Parathyroid adenoma (tissue), 2 donors: Measurements from ENCODE around the gene WDFY2.

ENCODE experiments used
- H2AFZ ChIP-seq: fragments of 300-600 bp; sonication (generic); one replicate; pipeline ENCODE4 v1.7.0; 2017; ENCODE audit warnings: antibody characterized with exemption, mild to moderate bottlenecking
- H3K27ac ChIP-seq: fragments of 300-600 bp; sonication (generic); one replicate; pipeline ENCODE4 v1.7.0; 2017
- H3K27me3 ChIP-seq: fragments of 300-600 bp; sonication (generic); one replicate; pipeline ENCODE4 v1.7.0; 2017; ENCODE audit warnings: low read length; ENCODE audit not compliant: control insufficient read depth, insufficient read depth
- H3K36me3 ChIP-seq: fragments of 300-600 bp; sonication (generic); one replicate; pipeline ENCODE4 v1.7.0; 2017; ENCODE audit warnings: low read length; ENCODE audit not compliant: control insufficient read depth, insufficient read depth
- H3K4me1 ChIP-seq: fragments of 300-600 bp; sonication (generic); one replicate; pipeline ENCODE4 v1.7.0; 2017; ENCODE audit warnings: control low read depth
- H3K4me2 ChIP-seq: fragments of 300-600 bp; sonication (generic); one replicate; pipeline ENCODE4 v1.7.0; 2017; ENCODE audit warnings: low read length
- H3K4me3 ChIP-seq: fragments of 300-600 bp; sonication (generic); one replicate; pipeline ENCODE4 v1.7.0; 2017; ENCODE audit warnings: low read depth, low read length
- H3K79me2 ChIP-seq: fragments of 300-600 bp; sonication (generic); one replicate; pipeline ENCODE4 v1.7.0; 2017; ENCODE audit warnings: control low read depth
- H3K9ac ChIP-seq: fragments of 300-600 bp; sonication (generic); one replicate; pipeline ENCODE4 v1.7.0; 2017; ENCODE audit warnings: mild to moderate bottlenecking
- H3K9me3 ChIP-seq: fragments of 300-600 bp; sonication (generic); one replicate; pipeline ENCODE4 v1.7.0; 2017; ENCODE audit warnings: low read length; ENCODE audit not compliant: control insufficient read depth
- CTCF ChIP-seq: fragments of 300-600 bp; sonication (generic); IDR thresholded peaks from one replicate; pipeline ENCODE4 v1.7.0; 2017; ENCODE audit warnings: antibody characterized with exemption, mild to moderate bottlenecking
- donor health status: primary hyperparathyroidism.

Gene WDFY2

GRCh38 chr13:51556740-51557139 lies 27.5 kb upstream of the WDFY2 start:
- Histone ChIP-seq H3K36me3 (no peaks in the 10 kb centered on the region), H3K4me2 (no peak overlapping the region), H2AFZ (no peak overlapping the region), H3K27me3 (no peaks in the 10 kb centered on the region), H3K79me2 (no peaks in the 10 kb centered on the region), H3K27ac (no peak overlapping the region), H3K4me1 (peaks cover 6% of the 10 kb centered on the region), H3K4me3 (no peak overlapping the region), H3K9me3 (no peaks in the 10 kb centered on the region), H3K9ac (no peak overlapping the region)
- TF ChIP-seq CTCF = no peak

GRCh38 chr13:51557438-51557837 lies 26.8 kb upstream of the WDFY2 start:
- Histone ChIP-seq H3K79me2 (no peaks in the 10 kb centered on the region), H3K27ac (no peak overlapping the region), H3K9ac (no peak overlapping the region), H3K27me3 (no peaks in the 10 kb centered on the region), H3K4me2 (no peak overlapping the region), H3K9me3 (no peaks in the 10 kb centered on the region), H3K4me3 (no peak overlapping the region), H3K36me3 (no peaks in the 10 kb centered on the region), H2AFZ (no peak overlapping the region), H3K4me1 (peaks cover 3% of the 10 kb centered on the region)
- no peak for TF ChIP-seq CTCF

GRCh38 chr13:51557875-51558612 lies 26.2 kb upstream of the WDFY2 start:
- no peak for TF ChIP-seq CTCF
- Histone ChIP-seq H2AFZ (no peak overlapping the region), H3K9ac (no peak overlapping the region), H3K4me3 (no peak overlapping the region), H3K36me3 (no peaks in the 10 kb centered on the region), H3K4me2 (no peak overlapping the region), H3K9me3 (no peaks in the 10 kb centered on the region), H3K27me3 (no peaks in the 10 kb centered on the region), H3K4me1 (no peaks in the 10 kb centered on the region), H3K27ac (no peak overlapping the region), H3K79me2 (no peaks in the 10 kb centered on the region)

GRCh38 chr13:51559946-51560735 lies 24.1 kb upstream of the WDFY2 start:
- TF ChIP-seq CTCF = no peak
- H3K27ac ChIP-seq = no peak overlapping the region
- no peaks in the 10 kb centered on the region for H3K9me3 ChIP-seq
- no peak overlapping the region for H3K4me2 ChIP-seq
- H3K36me3 ChIP-seq = no peaks in the 10 kb centered on the region
- H2AFZ ChIP-seq = no peak overlapping the region
- H3K4me1 ChIP-seq = no peaks in the 10 kb centered on the region
- no peaks in the 10 kb centered on the region for H3K79me2 ChIP-seq
- no peaks in the 10 kb centered on the region for H3K27me3 ChIP-seq
- H3K9ac ChIP-seq = no peak overlapping the region
- H3K4me3 ChIP-seq = no peak overlapping the region
